Fibroblast of skin of abdomen (primary cell): ENCODE results near the gene MTOR.

Experiments
- DNase-seq: peaks from one replicate; pipeline ENCODE4 v3.0.0-alpha.2; 2013

Gene MTOR

GRCh38 chr1:11215381-11216005, 46.9 kb downstream of the MTOR start:
- no peak for DNase-seq

- no peak for DNase-seq
These were observed 47.5 kb downstream of the MTOR start for GRCh38 chr1:11214698-11215380.

- DNase-seq, result no peak
These were observed 50.3 kb downstream of the MTOR start for GRCh38 chr1:11211925-11212587.

- no peak for DNase-seq
These were observed 50.9 kb downstream of the MTOR start for GRCh38 chr1:11211461-11211860.

- DNase-seq, result no peak
These were observed 54.3 kb downstream of the MTOR start for GRCh38 chr1:11207898-11208611.

GRCh38 chr1:11204396-11205190, 57.8 kb downstream of the MTOR start:
- DNase-seq, result no peak

GRCh38 chr1:11198851-11199594, 63.3 kb downstream of the MTOR start:
- DNase-seq, result no peak

GRCh38 chr1:11198257-11198656, 64.1 kb downstream of the MTOR start:
- no peak for DNase-seq

GRCh38 chr1:11197359-11197758, 65.0 kb downstream of the MTOR start:
- DNase-seq, result no peak

- no peak for DNase-seq
These were observed 65.4 kb downstream of the MTOR start for GRCh38 chr1:11196945-11197344.

- no peak for DNase-seq
These were observed 67.8 kb downstream of the MTOR start for GRCh38 chr1:11194407-11195176.

- DNase-seq, result no peak
These were observed 69.0 kb downstream of the MTOR start for GRCh38 chr1:11193376-11193775.

GRCh38 chr1:11188858-11189451, 73.4 kb downstream of the MTOR start, which contains the start of gene ANGPTL7:
Gene ANGPTL7 (plus strand): TSS chr1:11189355. CDS start chr1:11189580, 225 bp downstream.
- no peak for DNase-seq

GRCh38 chr1:11188381-11188780, 74.0 kb downstream of the MTOR start:
- DNase-seq, result no peak

GRCh38 chr1:11187931-11188330, 74.4 kb downstream of the MTOR start:
- DNase-seq, result no peak

GRCh38 chr1:11187494-11187893, 74.9 kb downstream of the MTOR start:
- DNase-seq, result no peak

- DNase-seq, result no peak
These were observed 75.4 kb downstream of the MTOR start for GRCh38 chr1:11187000-11187399.

- no peak for DNase-seq
These were observed 77.4 kb downstream of the MTOR start for GRCh38 chr1:11184973-11185372.

GRCh38 chr1:11182884-11183283, 79.5 kb downstream of the MTOR start:
- DNase-seq, result no peak

- peak; percentile 53 for DNase-seq
These were observed 82.0 kb downstream of the MTOR start for GRCh38 chr1:11180342-11180744.
